Gastrocnemius medialis (tissue), 4 donors: ENCODE measurements around the gene SLC32A1. TPM values are rescaled to one million over a fixed set of nuclear protein-coding genes. Genes with fewer than 3 reads are reported as not detected.

Experiments
- ATAC-seq, 2 donors: fragments of 150-250 bp; one replicate each; pipeline ENCODE4 v1.9.1; 2016
- DNase-seq, 2 donors: peaks; one replicate each; pipeline ENCODE4 v3.0.0-alpha.2; 2019
- H3K27ac ChIP-seq, 4 donors: fragments of 200-600 bp; sonication (generic); 1 replicate in 1 of 4; 2 replicates in 3 of 4; pipeline ENCODE4 v1.5.1; 2016 to 2018; ENCODE audit warnings: mild to moderate bottlenecking in 2 of 4, moderate library complexity in 1 of 4
- H3K27me3 ChIP-seq, 3 donors: fragments of 200-600 bp; sonication (generic) in 2 of 3; 1 replicate in 1 of 3; 2 replicates in 2 of 3; pipeline versions ENCODE4 v1.5.1 to v1.6.0; 2016 to 2019; ENCODE audit warnings: mild to moderate bottlenecking in 1 of 3, moderate library complexity in 1 of 3
- H3K36me3 ChIP-seq, 2 donors: fragments of 200-600 bp; sonication (generic) in 1 of 2; one replicate each; pipeline ENCODE4 v1.5.1; 2017 to 2018
- H3K4me1 ChIP-seq, 2 donors: fragments of 200-600 bp; sonication (generic) in 1 of 2; one replicate each; pipeline ENCODE4 v1.5.1; 2016 to 2017; ENCODE audit warnings: mild to moderate bottlenecking in 2 of 2
- H3K4me3 ChIP-seq, 4 donors: fragments of 200-600 bp; sonication (generic) in 3 of 4; 1 replicate in 1 of 4; 2 replicates in 3 of 4; pipeline ENCODE4 v1.5.1; 2016 to 2019; ENCODE audit warnings: mild to moderate bottlenecking in 2 of 4
- H3K9me3 ChIP-seq, 3 donors: fragments of 200-600 bp; sonication (generic) in 2 of 3; 1 replicate in 1 of 3; 2 replicates in 2 of 3; pipeline ENCODE4 v1.5.1; 2016 to 2019
- POLR2A ChIP-seq, 2 donors: fragments of 450-650 bp; IDR thresholded peaks; one replicate each; pipeline ENCODE4 v1.6.1; 2017; ENCODE audit warnings: antibody characterized with exemption in 2 of 2, mild to moderate bottlenecking in 2 of 2, moderate library complexity in 2 of 2
- in situ Hi-C, 4 donors: fragments of 200-750 bp; cut with MboI; loops; one replicate each; pipeline versions ENCODE4 v1.15.0 to v1.8.0; 2017; ENCODE audit warnings: low sequenced_read_pairs in 4 of 4
- intact Hi-C: fragments of 100-400 bp; cut with DNase I; formaldehyde crosslinking; loops from one replicate; pipeline ENCODE4 v1.15.1; 2023; ENCODE audit warnings: low total_unique reads
- total RNA-seq, 4 donors: library from RNA; depleted of rRNA; stranded (reverse); fragments of >200 nt; gene quantifications; one replicate each; pipeline versions ENCODE4 v1.1.0 to v1.2.3, GENCODE V29; 2016
- TF ChIP-seq, protein P1 (sequence below), 5 experiments: fragments of 450-650 bp in 3 of 5; fragments of 200-600 bp in 2 of 5; sonication (generic) in 2 of 5; IDR thresholded peaks in 4 of 5; conservative IDR thresholded peaks in 1 of 5; 1 replicate in 4 of 5; 2 replicates in 1 of 5; pipeline ENCODE4 v1.5.1; 2016 to 2019; ENCODE audit warnings: antibody characterized with exemption in 5 of 5, mild to moderate bottlenecking in 3 of 5, moderate library complexity in 3 of 5

Gene SLC32A1
- total RNA-seq, 4 donors from 2014 or later: not detected

DNA sequence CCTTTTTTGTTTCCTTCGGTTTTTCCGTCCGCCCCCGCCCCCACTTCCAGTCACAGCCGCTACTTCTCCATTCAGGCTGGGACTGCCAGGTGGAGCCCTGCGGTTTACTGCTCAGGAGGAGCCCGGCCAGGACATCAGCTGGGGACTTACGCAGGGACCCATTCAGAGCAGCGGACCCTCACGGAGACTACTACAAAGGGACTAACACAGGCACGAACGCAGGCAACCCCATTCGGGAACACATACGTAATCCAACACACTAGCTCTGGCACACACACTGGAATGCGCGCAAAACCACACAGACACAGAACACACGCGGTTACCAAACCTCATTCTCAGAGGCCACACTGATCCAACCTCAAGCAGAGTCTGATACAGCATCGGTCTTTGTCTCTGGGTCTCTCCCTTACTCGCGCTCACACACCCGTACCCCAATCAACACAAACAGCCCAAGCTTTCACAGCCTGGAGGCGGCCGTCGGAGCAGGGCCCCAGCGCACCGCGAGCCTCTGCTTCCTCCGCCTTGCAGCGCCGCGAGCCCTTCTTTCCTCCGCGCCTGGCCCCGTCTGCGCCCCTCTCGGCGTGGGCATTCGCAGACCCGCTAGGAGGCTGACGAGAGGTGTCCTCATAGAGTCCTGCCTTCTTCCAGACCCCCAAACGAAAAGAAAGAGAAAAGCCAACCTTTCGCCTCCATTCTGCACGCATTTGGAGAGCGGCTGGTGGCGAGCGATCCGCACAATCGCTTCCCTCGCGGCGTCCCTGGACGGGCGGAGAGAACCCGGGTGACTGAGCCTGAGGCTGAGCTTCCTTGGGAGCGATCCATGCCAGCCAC is 1.1 kb upstream of the SLC32A1 start:
- no peak for ATAC-seq
- H3K27me3 ChIP-seq: peaks cover 73 to 87% (median 84%) of the 10 kb centered on the region in 3 donors
- in situ Hi-C loops (no loop called here), intact Hi-C loops (no loop called here)
- no peak for DNase-seq
- H3K36me3 ChIP-seq: no peaks in the 10 kb centered on the region
- H3K4me3 ChIP-seq: no peak overlapping the region
- no peaks in the 10 kb centered on the region for H3K9me3 ChIP-seq
- no peaks in the 10 kb centered on the region for H3K4me1 ChIP-seq
- no peak for TF ChIP-seq POLR2A (IDR thresholded peaks at IDR 0.05)
- TF ChIP-seq, protein P1, sequence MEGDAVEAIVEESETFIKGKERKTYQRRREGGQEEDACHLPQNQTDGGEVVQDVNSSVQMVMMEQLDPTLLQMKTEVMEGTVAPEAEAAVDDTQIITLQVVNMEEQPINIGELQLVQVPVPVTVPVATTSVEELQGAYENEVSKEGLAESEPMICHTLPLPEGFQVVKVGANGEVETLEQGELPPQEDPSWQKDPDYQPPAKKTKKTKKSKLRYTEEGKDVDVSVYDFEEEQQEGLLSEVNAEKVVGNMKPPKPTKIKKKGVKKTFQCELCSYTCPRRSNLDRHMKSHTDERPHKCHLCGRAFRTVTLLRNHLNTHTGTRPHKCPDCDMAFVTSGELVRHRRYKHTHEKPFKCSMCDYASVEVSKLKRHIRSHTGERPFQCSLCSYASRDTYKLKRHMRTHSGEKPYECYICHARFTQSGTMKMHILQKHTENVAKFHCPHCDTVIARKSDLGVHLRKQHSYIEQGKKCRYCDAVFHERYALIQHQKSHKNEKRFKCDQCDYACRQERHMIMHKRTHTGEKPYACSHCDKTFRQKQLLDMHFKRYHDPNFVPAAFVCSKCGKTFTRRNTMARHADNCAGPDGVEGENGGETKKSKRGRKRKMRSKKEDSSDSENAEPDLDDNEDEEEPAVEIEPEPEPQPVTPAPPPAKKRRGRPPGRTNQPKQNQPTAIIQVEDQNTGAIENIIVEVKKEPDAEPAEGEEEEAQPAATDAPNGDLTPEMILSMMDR (IDR thresholded peaks at IDR 0.05 in 4 of 5, conservative IDR thresholded peaks at IDR 0.05 in 1 of 5): no peak
- H3K27ac ChIP-seq: no peak overlapping the region

DNA sequence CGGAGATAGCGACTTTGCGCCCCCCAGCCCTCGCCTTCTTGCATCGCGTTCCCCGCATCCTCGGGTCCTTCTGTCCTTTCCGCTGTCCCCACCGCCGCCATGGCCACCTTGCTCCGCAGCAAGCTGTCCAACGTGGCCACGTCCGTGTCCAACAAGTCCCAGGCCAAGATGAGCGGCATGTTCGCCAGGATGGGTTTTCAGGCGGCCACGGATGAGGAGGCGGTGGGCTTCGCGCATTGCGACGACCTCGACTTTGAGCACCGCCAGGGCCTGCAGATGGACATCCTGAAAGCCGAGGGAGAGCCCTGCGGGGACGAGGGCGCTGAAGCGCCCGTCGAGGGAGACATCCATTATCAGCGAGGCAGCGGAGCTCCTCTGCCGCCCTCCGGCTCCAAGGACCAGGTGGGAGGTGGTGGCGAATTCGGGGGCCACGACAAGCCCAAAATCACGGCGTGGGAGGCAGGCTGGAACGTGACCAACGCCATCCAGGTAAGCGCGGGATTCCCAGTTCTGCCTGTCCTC is 401 bp downstream of the SLC32A1 start:
- H3K36me3 ChIP-seq: no peaks in the 10 kb centered on the region
- intact Hi-C loops (no loop called here), in situ Hi-C loops (no loop called here)
- DNase-seq (no peak), ATAC-seq (no peak)
- peaks cover 78 to 98% (median 91%) of the 10 kb centered on the region in 3 donors for H3K27me3 ChIP-seq
- H3K9me3 ChIP-seq: no peaks in the 10 kb centered on the region
- H3K4me1 ChIP-seq: peaks cover 0 to 6% of the 10 kb centered on the region in 2 donors
- TF ChIP-seq, protein P1 (IDR thresholded peaks at IDR 0.05 in 4 of 5, conservative IDR thresholded peaks at IDR 0.05 in 1 of 5): no peak
- TF ChIP-seq POLR2A (IDR thresholded peaks at IDR 0.05): no peak
- no peak overlapping the region for H3K4me3 ChIP-seq
- no peak overlapping the region for H3K27ac ChIP-seq

DNA sequence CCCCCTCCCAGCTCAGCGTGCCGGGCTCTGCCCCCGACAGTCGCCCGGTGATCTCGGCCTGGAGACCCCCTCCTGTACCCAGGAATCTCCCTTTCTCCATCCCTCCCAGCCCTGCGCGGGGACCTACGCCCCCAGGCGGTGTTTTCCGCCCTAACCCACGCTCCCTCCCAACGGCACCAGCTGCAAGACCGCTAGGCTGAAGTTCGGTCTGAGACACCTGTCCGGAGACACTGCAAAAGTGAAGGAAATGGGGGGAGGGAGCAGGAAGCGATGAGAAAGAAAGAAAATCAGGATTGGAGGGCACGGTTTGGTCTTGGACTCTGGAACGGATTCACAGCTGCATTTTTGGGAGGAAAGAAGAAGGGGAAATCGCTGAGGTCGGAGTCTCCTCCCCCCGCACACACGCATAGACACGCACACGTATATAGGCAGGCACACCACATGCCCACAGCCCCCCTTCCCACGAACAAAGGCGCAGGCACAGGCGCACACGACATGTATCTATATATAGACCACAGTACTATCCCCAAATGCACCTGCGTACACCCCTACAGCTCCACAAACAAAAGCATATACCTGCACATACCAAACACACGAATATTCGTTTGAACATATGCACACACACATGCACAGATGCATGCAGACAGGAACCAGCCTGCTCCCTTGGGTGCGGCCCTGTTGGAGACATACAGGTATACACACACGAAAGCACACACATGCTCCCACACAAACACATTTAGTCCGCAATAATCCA is 1.0 kb downstream of the SLC32A1 start:
- H3K4me3 ChIP-seq: no peak overlapping the region
- in situ Hi-C loops: no loop called here
- no peak for ATAC-seq
- no peak overlapping the region for H3K27ac ChIP-seq
- H3K27me3 ChIP-seq: peaks cover 84 to 99% (median 95%) of the 10 kb centered on the region in 3 donors
- no peaks in the 10 kb centered on the region for H3K9me3 ChIP-seq
- no peak for DNase-seq
- H3K4me1 ChIP-seq: peaks cover 0 to 6% of the 10 kb centered on the region in 2 donors
- no peaks in the 10 kb centered on the region for H3K36me3 ChIP-seq
- intact Hi-C loops: no loop called here
- TF ChIP-seq POLR2A (IDR thresholded peaks at IDR 0.05): no peak
- TF ChIP-seq, protein P1 (IDR thresholded peaks at IDR 0.05 in 4 of 5, conservative IDR thresholded peaks at IDR 0.05 in 1 of 5): no peak

DNA sequence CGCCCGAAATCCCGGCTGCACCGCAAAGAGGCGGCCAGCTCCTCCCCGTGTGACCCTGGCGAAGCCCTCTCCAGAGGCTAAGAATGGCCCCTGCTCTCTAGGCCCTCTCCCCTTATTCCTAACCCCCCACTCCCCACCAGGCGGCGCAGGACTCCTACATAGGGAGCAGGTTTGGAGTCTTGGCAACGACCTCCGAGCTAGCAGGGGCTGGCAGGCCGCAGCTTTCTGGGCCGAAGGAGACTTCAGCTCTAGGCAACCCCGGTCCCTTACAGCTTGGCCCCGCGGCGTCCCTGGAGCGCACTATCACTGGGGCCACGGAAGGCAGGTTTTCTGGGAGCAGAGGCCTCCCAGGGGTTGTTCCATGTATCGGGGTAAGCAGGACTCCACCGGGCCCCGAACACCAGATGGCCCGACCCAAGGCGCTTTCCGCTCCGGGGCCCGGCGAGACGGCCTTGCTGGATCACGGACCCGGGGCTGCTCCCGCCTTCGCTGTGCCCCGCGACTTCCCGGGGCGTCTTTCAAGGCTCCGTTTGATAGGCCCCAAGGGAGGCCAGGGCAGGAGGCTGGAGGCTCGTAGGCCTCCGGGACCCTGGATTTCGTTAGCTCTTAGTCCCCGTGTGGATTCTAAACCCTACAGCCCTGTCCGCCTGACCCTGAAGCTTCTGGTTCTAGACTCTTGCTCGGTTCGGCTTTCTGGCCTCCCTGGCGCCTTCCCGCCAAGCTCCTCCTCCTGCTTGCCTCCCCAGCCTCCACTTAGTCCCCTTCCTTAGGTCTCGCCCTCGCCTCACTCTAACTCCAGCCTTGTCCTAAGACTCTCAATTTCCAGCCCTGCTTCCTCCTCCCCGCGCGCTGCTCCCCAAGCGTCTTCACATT is 1.9 kb downstream of the SLC32A1 start:
- Histone ChIP-seq H3K27me3 (peaks cover 91 to 99% (median 99%) of the 10 kb centered on the region in 3 donors), H3K27ac (no peak overlapping the region), H3K36me3 (no peaks in the 10 kb centered on the region), H3K9me3 (no peaks in the 10 kb centered on the region), H3K4me1 (peaks cover 0 to 14% of the 10 kb centered on the region in 2 donors), H3K4me3 (no peak overlapping the region)
- TF ChIP-seq, protein P1 (IDR thresholded peaks at IDR 0.05 in 4 of 5, conservative IDR thresholded peaks at IDR 0.05 in 1 of 5): peak in 3 of 5 experiments; percentile 23 to 33 (median 28)
- TF ChIP-seq POLR2A (IDR thresholded peaks at IDR 0.05): no peak
- DNase-seq (no peak), ATAC-seq (no peak)
- intact Hi-C loops (no loop called here), in situ Hi-C loops (no loop called here)
